ENCODE measurements around the gene DEPDC1B.
A peak's percentile ranks its signal among the peaks of the same experiment; 100 is the strongest.
"Not testable (repeated sequence)": the region's sequence is repeated elsewhere in the genome, so short reads cannot be mapped to it uniquely, and the experiment has no call there.

Gene DEPDC1B

GRCh38 chr5:60699609-60700415 is at the start of gene DEPDC1B:
DEPDC1B (minus strand) TSS chr5:60700166; CDS start chr5:60700093, 73 bp downstream.
- peak; percentile 91 for DNase-seq

DNA sequence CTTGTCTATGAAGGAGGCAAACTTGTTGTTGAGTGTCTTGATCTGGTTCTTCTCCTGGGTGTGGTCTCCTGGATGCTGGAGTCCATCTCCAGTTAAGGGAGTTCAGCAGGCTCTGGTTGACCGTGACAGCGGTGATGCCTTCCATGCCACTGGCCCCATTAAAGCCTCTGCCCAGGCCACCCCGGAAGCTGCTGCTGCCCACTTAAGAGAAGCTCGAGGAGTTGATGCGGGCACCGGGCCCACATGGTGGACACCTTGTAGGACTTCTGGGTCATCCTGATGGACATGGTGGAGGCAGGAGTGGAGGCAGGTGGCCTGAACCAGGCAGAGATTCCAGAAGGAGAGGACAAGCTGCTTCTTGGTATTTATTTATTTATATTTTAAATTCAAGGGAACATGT is 44.7 kb upstream of the DEPDC1B start:
- no peak for DNase-seq

- no peak for DNase-seq
Observed at GRCh38 chr5:60743511-60744314, 43.7 kb upstream of the DEPDC1B start.

DNA sequence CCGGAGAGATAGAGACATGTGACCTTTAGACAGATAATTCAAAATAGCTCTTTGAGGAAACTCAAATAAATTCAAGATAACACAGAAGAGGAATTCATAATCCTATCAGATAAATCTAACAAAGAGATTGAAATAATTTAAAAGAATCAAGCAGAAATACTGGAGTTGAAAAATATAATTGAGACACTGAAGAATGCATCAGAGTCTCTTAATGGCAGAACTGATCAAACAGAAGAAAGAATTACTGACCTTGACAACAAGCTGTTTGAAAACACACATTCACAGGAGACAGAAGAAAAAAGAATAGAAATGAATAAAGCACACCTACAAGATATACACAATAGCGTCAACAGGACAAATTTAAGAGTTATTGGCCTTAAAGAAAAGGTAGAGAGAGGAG is 40.4 kb upstream of the DEPDC1B start:
- no peak for DNase-seq

DNA sequence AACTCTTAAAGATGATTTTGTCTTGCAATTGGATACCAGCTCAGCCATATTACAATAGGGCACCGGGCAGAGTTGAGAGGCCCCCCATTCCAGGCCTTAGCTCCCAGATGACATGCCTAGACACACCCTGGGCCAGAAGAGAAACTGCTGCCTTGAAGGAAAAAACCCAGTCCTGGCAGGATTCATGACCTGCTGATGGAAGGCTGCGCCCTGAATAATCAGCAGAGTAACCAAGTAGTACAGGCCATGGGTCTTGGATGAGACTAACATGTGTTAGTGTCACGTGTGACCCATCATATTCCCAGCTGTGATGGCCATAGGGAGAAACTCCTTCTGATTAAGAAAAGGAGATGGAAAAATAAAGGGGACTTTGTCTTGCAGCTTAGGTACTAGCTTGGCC is 39.0 kb upstream of the DEPDC1B start:
- DNase-seq = no peak

GRCh38 chr5:60738461-60738860 is 38.5 kb upstream of the DEPDC1B start:
- no peak for DNase-seq

DNA sequence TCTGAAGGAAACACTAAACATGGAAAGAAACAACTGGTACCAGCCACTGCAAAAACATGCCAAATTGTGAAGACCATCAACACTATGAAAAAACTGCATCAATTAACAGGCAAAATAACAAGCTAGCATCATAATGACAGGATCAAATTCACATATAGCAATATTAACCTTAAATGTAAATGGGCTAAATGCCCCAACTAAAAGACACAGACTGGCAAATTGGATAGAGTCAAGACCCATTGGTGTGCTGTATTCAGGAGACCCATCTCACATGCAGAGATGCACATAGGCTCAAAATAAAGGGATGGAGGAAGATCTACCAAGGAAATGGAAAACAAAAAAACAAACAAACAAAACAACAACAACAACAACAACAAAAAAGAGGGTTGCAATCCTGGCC is 30.9 kb upstream of the DEPDC1B start:
- DNase-seq = not testable (repeated sequence)

GRCh38 chr5:60727033-60727679 is 27.2 kb upstream of the DEPDC1B start:
- DNase-seq = no peak

- no peak for DNase-seq
Observed at GRCh38 chr5:60724126-60724525, 24.2 kb upstream of the DEPDC1B start.

DNA sequence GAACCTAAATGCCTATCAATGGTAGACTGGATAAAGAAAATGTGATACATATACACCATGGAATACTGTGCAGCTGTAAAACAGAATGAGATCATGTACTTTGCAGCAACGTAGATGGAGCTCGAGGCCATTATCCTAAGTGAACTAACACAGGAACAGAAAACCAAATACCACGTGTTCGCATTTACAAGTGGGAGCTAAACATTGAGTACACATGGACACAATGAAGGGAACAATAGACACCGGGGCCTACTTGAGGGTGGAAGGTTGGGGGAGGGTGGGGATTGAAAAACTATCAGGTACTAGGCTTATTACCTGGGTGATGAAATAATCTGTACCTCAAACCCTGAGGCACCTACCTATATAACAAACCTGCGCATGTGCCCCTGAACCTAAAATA is 22.4 kb upstream of the DEPDC1B start:
- DNase-seq = no peak

DNA sequence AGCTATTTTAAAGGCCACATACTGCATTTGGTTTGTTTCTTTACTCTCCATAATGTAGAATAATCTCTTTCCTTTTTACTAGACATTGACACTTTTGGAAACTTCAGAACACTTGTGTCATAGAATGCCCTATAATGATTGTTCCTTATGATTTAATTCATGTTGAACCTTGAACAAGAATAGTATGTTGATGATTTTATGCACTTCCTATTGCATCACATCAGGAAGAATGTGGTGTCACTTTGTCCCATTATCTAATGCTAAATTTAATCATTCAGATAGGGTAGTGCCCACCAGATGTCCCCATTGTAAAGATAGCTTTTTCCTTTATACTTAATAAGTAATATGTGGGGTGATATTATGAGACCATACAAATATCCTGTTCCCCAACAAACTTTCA is 19.4 kb upstream of the DEPDC1B start:
- DNase-seq = no peak

DNA sequence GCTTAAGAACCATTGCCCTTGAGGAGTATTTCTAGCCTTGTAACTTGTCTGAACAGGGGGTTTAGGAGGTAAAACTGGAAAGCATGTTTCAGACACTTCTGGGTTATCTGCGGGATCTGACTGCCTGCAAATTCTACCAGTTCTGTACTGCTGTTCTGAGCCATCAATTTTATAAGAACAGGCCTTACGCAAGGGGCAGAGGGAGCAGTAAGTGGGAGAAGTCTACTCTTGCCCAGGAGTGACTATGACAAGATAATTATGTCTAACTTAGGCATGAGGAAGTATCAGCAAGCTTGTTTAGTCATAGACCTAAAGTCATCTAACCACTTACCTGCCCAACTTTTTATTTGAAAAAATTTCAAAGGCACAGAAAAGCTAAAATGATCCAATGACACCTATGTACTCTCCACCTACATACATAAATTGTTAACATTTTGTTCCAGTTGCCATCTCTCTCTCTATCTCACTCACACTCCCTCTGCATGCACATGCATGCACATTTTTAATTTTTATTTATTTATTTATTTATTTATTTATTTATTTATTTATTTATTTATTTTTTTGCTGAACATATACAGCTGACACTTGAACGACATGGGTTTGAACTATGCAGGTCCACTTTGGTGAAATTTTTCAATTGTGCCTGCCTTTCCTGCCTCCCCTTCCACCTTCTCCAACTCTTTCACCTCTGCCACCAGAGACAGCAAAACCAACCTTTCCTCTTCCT is 18.4 kb upstream of the DEPDC1B start:
- DNase-seq = no peak

DNA sequence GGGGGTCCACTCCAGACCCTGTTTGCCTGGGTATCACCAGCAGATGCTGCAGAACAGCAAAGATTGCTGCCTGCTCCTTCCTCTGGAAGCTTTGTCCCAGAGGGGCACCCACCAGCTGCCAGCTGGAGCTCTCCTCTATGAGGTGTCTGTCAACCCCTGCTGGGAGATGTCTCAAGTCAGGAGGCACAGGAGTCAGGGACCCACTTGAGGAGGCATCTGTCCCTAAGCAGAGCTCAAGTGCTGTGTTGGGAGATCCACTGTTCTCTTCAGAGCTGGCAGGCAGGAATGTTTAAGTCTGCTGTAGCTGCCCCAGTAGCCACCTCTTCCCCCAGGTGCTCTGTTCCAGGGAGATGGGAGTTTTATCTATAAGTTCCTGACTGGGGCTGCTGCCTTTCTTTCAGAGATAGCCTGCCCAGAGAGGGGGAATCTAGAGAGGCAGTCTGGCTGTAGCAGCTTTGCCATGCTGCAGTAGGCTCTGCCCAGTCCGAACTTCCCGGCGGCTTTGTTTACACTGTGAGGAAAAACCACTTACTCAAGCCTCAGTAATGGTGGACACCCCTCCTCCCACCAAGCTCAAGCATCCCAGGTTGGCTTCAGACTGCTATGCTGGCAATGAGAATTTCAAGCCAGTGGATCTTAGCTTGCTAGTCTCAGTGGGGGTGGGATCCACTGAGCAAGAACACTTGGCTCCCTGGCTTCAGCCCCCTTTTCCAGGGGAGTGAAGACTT is 15.4 kb upstream of the DEPDC1B start:
- DNase-seq = not testable (repeated sequence)

DNA sequence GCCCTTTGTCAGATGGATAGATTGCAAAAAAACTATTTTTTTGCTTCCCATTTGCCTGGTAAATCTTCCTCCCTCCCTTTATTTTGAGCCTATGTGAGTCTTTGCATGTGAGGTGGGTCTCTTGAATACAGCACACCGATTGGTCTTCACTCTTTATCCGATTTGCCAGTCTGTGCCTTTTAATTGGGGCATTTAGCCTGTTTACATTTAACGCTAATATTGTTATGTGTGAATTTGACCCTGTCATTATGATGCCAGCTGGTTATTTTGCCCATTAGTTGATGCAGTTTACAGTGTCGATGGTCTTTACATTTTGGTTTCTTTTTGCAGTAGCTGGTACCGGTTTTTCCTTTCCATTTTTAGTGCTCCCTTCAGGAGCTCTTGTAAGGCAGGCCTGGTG is 13.0 kb upstream of the DEPDC1B start:
- DNase-seq = no peak

- DNase-seq = not testable (repeated sequence)
Observed at GRCh38 chr5:60711892-60712291, 11.9 kb upstream of the DEPDC1B start.

DNA sequence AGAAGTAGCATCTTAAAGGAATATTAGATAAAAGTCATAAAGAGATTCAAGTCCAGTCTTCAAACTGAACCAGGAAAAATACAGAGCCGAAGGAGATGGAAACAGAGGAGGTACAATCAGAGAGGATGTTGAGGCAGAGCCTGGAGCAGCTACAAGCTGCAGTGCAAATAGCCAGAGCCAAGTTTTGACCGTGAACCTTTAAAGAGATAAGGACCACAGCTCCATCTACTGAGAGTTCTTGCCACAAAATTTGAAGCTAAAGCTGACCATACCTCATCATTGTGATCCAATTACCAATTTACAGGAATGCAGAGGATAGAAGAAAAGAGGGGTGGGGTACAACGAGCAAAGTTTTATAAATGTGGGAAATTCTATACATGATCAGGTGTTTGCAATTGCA is 10.4 kb upstream of the DEPDC1B start:
- DNase-seq = no peak

DNA sequence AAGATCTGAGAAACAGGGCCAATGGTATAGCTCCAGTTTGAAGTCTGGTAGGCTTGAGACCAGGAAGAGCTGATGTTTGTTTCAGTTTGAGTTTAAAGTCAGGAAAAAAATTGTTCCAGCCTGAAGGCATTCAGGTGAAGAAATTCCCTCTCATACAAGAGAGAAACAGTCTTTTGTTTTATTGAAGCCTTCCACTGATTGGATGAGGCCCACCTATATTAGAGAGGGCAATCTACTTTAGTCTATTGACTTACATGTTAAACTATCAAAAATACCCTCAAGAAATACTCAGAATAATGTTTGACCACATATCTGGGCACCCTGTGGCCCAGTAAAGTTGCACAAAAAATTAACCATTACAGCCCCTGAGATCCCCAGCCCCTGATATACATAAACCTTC is 5.2 kb upstream of the DEPDC1B start:
- no peak for DNase-seq

DNA sequence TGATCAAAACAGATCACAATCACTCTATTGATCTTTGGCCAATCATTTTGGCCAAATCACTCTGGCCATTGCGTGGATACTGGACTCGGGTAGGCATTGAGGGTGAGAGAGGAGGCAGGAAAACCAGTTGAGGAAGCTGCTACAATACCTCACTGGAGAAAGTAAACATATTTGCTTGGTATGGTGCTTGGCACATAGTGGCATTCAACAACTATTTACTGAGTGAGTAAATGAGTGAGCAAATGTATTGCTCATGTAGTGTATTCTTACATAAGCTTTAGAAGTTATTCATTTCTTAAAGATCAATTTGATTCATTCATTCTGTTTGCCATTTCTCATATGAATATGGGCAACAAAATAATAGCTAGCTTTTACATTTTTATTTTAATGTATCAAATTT is 4.0 kb upstream of the DEPDC1B start:
- no peak for DNase-seq

DNA sequence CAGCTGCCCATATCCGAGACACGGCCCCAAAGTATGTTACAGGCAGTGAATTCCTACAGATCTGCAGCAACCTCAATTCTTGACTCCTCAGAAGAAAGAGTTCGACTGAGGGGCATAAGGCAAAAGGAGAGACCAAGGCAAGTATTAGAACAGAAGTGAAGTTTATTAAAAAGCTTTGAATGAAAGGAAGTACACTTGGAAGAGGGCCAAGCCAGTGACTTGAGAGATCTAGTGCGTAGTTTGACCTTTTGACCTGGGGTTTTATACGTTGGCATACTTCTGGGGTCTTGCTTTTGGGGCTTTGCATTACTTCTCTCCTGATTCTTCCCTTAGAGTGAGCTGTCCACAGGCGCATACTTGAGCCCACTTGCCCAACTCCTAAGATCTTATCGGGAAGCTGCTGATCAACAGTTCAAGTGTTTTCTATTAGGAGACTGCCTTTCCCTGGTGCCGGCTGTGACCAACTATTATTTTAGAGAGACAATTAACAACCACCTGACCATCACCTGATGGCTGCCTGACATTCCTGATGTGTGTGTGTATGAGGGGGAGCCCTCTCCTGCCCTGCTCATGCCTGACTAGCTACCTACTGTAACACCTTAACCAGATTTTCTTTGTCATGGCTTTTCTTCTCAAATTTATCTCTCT is 1.5 kb upstream of the DEPDC1B start:
- DNase-seq = no peak

DNA sequence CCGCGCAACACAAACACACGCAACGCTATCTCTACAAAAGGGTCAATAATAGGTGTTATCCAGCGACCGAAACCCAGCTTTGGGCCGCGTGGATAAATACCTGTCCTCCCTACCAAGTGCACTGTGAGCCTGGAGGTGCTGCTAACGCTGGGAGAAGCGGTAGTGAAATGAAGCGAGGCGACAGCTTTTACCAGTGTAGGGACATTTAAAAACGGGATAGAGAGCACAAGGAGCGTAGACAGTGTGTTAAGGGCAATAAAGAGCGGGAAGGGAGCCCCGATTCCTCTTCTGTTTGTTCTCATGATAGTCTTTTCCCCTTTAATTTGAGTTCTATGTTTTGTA is 421 bp upstream of the DEPDC1B start:
- peak; percentile 30 for DNase-seq

- no peak for DNase-seq
Observed at GRCh38 chr5:60699288-60699608, 718 bp downstream of the DEPDC1B start.

DNA sequence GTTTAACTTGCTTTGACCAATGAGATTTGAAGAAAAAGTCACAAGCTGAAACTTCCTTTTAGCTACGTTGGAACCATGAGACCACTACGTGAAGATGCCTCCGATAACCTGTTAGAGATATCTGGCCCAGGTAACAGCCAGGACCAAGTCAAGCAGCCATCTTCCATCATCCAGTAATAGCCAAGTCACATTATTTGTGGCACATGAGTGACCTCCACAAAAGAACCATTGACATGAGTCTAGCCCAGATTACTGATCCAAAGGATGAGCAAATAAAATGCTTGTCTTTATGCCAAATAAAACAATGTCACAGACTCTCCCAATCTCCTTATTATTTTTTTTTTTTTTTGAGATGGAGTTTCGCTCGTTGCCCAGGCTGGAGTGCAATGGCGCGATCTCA is 1.6 kb downstream of the DEPDC1B start:
- peak; percentile 23 for DNase-seq

Data from EL (cell line).